Progenitor cell of endocrine pancreas (in vitro differentiated cells): ENCODE data around the gene PCCB. TPM values are rescaled to one million over a fixed set of nuclear protein-coding genes. Genes with fewer than 3 reads are reported as not detected.

Experiments used
- DNase-seq: peaks from one replicate; pipeline ENCODE4 v3.0.0; 2021; ENCODE audit warnings: low spot score; ENCODE audit not compliant: unreplicated experiment
- H3K27ac Mint-ChIP-seq: 2 replicates; pipeline ENCODE4 v1.8.0; 2021; ENCODE audit warnings: mild to moderate bottlenecking, moderate library complexity, mixed read lengths
- H3K27me3 Mint-ChIP-seq: 2 replicates; pipeline ENCODE4 v1.8.0; 2021; ENCODE audit warnings: mixed read lengths
- H3K36me3 Mint-ChIP-seq: 2 replicates; pipeline ENCODE4 v1.8.0; 2022; ENCODE audit warnings: mixed read lengths; ENCODE audit not compliant: insufficient read depth
- H3K4me1 Mint-ChIP-seq: 2 replicates; pipeline ENCODE4 v1.8.0; 2021; ENCODE audit warnings: low read depth, mixed read lengths
- H3K4me3 Mint-ChIP-seq: 2 replicates; pipeline ENCODE4 v1.8.0; 2021; ENCODE audit warnings: low read depth, mild to moderate bottlenecking, moderate library complexity, mixed read lengths
- H3K9me3 Mint-ChIP-seq: 2 replicates; pipeline ENCODE4 v1.8.0; 2021; ENCODE audit warnings: low read depth, mixed read lengths
- total RNA-seq: library from RNA; stranded (reverse); gene quantifications from 2 replicates; pipeline ENCODE4 v1.2.1, GENCODE V29; 2021
- TF ChIP-seq, protein P1 (sequence below): fragments of 200-600 bp; sonication (generic); IDR thresholded peaks from one replicate; pipeline ENCODE4 v1.5.0; 2021; ENCODE audit warnings: antibody characterized with exemption, mild to moderate bottlenecking; ENCODE audit not compliant: unreplicated experiment

Gene PCCB
- total RNA-seq, 1 donor from 2014 or later: 37.4 TPM

- Mint-ChIP-seq H3K4me3 (no peak overlapping the region), H3K27ac (no peak overlapping the region), H3K4me1 (no peaks in the 10 kb centered on the region), H3K9me3 (no peaks in the 10 kb centered on the region), H3K36me3 (peaks cover 19% of the 10 kb centered on the region), H3K27me3 (no peaks in the 10 kb centered on the region)
- DNase-seq: no peak
- TF ChIP-seq, protein P1, sequence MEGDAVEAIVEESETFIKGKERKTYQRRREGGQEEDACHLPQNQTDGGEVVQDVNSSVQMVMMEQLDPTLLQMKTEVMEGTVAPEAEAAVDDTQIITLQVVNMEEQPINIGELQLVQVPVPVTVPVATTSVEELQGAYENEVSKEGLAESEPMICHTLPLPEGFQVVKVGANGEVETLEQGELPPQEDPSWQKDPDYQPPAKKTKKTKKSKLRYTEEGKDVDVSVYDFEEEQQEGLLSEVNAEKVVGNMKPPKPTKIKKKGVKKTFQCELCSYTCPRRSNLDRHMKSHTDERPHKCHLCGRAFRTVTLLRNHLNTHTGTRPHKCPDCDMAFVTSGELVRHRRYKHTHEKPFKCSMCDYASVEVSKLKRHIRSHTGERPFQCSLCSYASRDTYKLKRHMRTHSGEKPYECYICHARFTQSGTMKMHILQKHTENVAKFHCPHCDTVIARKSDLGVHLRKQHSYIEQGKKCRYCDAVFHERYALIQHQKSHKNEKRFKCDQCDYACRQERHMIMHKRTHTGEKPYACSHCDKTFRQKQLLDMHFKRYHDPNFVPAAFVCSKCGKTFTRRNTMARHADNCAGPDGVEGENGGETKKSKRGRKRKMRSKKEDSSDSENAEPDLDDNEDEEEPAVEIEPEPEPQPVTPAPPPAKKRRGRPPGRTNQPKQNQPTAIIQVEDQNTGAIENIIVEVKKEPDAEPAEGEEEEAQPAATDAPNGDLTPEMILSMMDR: no peak
Measured at GRCh38 chr3:136311968-136312367, 61.8 kb downstream of the PCCB start.

DNA sequence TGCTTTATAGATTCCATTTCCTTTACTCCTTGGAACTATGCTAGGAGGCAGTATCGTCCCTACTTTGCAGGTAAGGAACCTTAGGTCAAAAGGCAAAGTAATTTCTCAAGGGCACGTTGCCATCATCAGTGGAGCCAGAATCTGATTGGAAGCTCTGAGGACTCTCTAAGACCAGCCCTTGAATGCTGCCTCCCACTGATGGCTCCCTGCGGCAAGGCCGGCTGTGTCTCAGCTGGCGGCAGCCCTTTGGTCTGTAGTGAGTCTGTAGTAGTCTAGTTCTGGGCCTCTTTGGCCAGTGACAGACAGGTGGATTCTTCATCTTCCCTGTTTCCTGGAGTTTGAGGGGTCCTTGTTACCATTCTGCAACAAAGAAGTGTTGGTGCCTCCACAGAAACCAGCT is 76.2 kb downstream of the PCCB start:
- Mint-ChIP-seq H3K27ac (no peak overlapping the region), H3K4me1 (no peaks in the 10 kb centered on the region), H3K9me3 (peaks cover 24% of the 10 kb centered on the region), H3K4me3 (no peak overlapping the region), H3K27me3 (no peaks in the 10 kb centered on the region), H3K36me3 (peaks cover 48% of the 10 kb centered on the region)
- no peak for DNase-seq
- TF ChIP-seq, protein P1: no peak

- TF ChIP-seq, protein P1: no peak
- Mint-ChIP-seq H3K9me3 (peaks cover 10% of the 10 kb centered on the region), H3K27me3 (no peaks in the 10 kb centered on the region), H3K4me3 (no peak overlapping the region), H3K36me3 (peaks cover 42% of the 10 kb centered on the region), H3K27ac (no peak overlapping the region), H3K4me1 (no peaks in the 10 kb centered on the region)
- no peak for DNase-seq
Measured at GRCh38 chr3:136327671-136328070, 77.5 kb downstream of the PCCB start.

DNA sequence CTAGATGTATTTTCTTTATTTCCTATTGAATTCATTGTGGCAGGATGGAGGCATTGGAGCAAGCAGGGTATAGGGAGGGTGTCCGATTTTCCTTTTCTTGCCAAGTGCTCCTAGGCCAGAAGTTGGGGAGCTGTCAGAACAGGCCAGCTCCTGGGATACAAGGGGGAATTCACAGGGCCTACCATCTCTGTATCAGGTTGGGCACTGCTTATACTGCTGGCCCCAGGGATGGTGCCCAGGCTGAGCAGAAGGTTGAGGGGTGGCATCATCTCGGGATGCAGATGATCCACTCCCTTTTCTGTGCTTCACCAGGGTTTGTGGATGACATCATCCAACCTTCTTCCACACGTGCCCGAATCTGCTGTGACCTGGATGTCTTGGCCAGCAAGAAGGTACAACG is 79.5 kb downstream of the PCCB start:
- DNase-seq: no peak
- TF ChIP-seq, protein P1: no peak
- H3K4me3 Mint-ChIP-seq: no peak overlapping the region
- H3K9me3 Mint-ChIP-seq: no peaks in the 10 kb centered on the region
- H3K27me3 Mint-ChIP-seq: no peaks in the 10 kb centered on the region
- H3K27ac Mint-ChIP-seq: no peak overlapping the region
- peaks cover 33% of the 10 kb centered on the region for H3K36me3 Mint-ChIP-seq
- no peaks in the 10 kb centered on the region for H3K4me1 Mint-ChIP-seq

GRCh38 chr3:136330900-136331299 is 80.8 kb downstream of the PCCB start:
- Mint-ChIP-seq H3K36me3 (peaks cover 34% of the 10 kb centered on the region), H3K27ac (no peak overlapping the region), H3K4me3 (no peak overlapping the region), H3K4me1 (no peaks in the 10 kb centered on the region), H3K27me3 (no peaks in the 10 kb centered on the region), H3K9me3 (no peaks in the 10 kb centered on the region)
- TF ChIP-seq, protein P1: no peak
- DNase-seq: no peak
